Activated CD8-positive, alpha-beta T cell treated with anti-CD3 and anti-CD28 coated beads, Interleukin-2, amount 10 ng/mL, durations not matched to agents 7 days and 5 days (primary cell): Measurements from ENCODE around the gene ATXN10. TPM values are rescaled to one million over a fixed set of nuclear protein-coding genes. Genes with fewer than 3 reads are reported as not detected.

Source experiments
- microRNA-seq: library from miRNA; unstranded; fragments of <30 nt; microRNA quantifications from one replicate; pipeline ENCODE4 v1.2.0, GENCODE V29; 2022
- total RNA-seq, 2 experiments: library from RNA; stranded (reverse); gene quantifications; one replicate each; pipeline ENCODE4 v1.2.3, GENCODE V29; 2021

The ATXN10 gene
- total RNA-seq, 2 experiments from 2014 or later: 106 to 114 TPM

Small RNAs within 50 kb of the gene (microRNA-seq; reads per million reads assigned to microRNA genes)
- gene MIR4762: not detected

Other genes with a start within 250 kb of the ATXN10 start
- not detected for gene FBLN1, start 169.0 kb upstream of the ATXN10 start, total RNA-seq